C4-2B (cell line): ENCODE data around the gene GAK.
"Not testable (repeated sequence)": the region's sequence is repeated elsewhere in the genome, so short reads cannot be mapped to it uniquely, and the experiment has no call there.

Experiments
- H3K27ac ChIP-seq: fragments of 450-650 bp; 2 replicates; pipeline ENCODE4 v1.5.1; 2017
- CTCF ChIP-seq: fragments of 450-650 bp; conservative IDR thresholded peaks from 2 replicates; pipeline ENCODE4 v1.5.1; 2017; ENCODE audit warnings: mild to moderate bottlenecking
- ZFX ChIP-seq: fragments of 450-650 bp; IDR thresholded peaks from 2 replicates; pipeline ENCODE4 v1.6.1; 2017

The GAK gene

DNA sequence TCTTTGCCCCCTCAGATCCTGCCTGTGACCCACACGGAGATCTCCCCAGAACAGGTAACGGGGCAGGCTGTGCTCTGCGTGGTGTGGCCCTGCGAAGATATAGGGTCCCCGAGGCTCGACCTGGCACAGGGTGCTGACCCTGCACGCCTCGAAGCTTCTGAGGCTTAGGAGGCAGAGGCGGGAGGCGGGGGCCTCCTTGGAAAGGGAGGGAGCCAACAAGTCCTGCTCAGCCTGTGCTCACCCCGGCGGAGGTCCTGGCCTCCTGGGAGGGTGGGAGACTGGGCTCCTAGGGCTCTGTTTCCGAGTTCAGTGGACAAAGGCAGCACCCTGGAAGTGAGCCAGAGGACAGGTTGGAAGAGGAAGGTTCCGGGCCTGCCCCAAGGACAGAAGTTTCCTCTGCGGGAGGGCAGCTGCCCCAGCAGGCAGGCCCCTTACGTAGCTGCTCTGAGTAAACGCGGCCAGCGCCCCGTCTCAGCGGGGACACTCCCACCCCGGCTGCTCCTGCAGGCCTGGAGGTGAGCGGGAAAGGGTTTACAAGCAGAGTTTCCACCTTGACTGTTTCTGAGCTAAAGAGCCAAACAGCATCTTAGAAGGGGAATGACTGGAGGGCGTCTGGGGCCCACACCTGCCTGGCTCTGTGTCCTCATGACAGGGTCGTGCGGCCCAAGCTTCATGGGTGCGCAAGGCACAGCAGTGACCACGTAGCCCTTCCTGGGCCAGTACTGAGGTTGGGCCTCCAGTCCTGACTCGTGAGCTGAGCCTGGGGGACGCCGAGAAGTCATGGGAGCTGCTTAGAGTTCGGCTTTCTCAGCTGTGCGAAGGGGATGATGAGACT lies 16.2 kb upstream of the GAK start:
- H3K27ac ChIP-seq = no peak overlapping the region
- no peak for TF ChIP-seq ZFX
- no peak for TF ChIP-seq CTCF

DNA sequence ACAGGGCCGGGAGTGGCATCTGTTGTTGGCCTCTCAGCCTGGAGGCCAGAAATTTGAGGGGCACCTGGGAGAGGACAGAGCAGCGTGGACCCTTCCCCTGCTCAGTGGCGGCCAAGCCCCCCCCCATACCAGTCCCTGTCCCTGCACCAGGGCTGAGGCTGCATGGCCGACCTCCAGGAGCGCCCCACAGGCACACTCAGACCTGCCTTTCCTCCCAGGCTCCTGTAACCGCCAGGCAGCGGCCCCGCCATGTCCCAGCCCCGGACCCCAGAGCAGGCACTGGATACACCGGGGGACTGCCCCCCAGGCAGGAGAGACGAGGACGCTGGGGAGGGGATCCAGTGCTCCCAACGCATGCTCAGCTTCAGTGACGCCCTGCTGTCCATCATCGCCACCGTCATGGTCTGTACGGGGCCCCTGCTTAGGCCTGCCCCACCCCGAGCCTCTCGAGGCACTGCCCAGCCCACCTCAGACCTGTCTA lies 15.4 kb upstream of the GAK start:
- H3K27ac ChIP-seq = no peak overlapping the region
- no peak for TF ChIP-seq ZFX
- TF ChIP-seq CTCF = no peak

- TF ChIP-seq ZFX (no peak), CTCF (no peak)
- no peak overlapping the region for H3K27ac ChIP-seq
Observed at GRCh38 chr4:946517-947471, 14.7 kb upstream of the GAK start.

DNA sequence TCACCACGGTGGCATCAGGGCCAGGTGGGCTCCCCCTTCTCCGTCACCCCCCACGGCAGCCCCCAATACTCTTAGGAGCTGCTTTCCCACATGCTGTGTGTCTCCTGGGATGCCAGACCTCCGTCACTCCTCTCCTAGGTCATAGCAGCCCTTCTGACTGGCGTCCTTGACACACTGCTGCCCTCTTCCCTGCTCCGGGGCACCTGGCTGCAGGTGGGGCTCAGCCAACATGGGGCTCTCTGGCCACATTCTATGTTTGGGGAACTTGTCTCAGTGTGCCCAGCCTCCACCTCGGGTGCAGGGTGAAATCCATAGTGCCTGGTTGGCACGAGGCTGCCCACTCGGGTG lies 14.0 kb upstream of the GAK start:
- no peak for TF ChIP-seq ZFX
- TF ChIP-seq CTCF = no peak
- H3K27ac ChIP-seq = no peak overlapping the region

DNA sequence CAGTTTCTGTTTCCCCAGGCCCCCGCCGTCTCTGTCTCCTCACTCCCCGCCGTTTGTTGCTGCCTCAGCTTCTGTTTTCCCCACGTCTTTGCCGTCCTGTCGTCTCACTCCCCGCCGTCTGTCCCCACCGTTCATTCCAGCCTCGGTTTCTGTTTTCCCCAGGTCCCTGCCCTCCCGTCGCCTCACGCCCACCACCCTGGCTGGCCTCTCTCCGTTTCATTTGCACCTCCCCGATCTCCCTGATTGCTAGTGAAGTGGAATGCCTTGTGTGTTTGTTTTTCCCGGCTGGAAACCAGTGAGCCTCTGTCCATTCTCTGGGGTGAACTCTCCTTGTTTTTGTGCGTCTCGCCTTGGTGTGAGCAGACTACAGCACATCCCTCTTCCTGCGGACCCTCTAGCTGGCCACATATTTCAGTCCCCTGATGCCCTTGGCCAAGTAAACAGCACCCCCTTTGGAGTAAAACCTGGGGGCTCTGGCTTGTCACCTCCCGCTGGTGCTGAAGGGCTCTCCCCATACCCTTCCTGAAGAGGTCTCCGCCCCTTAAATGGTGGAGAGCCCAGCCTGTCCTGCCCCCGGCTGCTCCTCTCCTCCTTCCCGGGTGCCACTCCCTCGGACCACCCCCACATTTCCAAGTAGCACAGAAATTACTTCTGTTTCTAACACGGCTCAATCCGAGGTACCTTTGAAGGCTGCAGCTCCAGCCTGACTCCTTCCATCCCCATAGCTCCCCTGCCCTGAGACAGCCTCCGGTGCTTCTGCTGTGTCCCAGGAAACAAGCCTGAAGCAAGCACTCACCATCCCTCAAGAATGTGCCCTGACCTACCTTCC lies 13.4 kb upstream of the GAK start:
- no peak overlapping the region for H3K27ac ChIP-seq
- no peak for TF ChIP-seq ZFX
- TF ChIP-seq CTCF = no peak

- H3K27ac ChIP-seq = not testable (repeated sequence)
Observed at GRCh38 chr4:939508-939907, 7.4 kb upstream of the GAK start.

- peak overlapping the region; percentile 89 for H3K27ac ChIP-seq
- TF ChIP-seq CTCF (no peak; the same call in 1 of the 2 replicates), ZFX (no peak)
Observed at GRCh38 chr4:932713-933070, 576 bp upstream of the GAK start.
